VCaP (cell line): ENCODE results near the gene IL17B.

Experiments
- H3K27ac ChIP-seq: fragments of 450-650 bp; 2 replicates; pipeline ENCODE4 v1.5.1; 2017
- CTCF ChIP-seq: fragments of 450-650 bp; conservative IDR thresholded peaks from 2 replicates; pipeline ENCODE4 v1.5.1; 2017; ENCODE audit warnings: mild to moderate bottlenecking, moderate library complexity

Gene IL17B

GRCh38 chr5:149362541-149362940 is 16.6 kb downstream of the IL17B start:
- H3K27ac ChIP-seq: no peak overlapping the region
- TF ChIP-seq CTCF: no peak

- no peak for TF ChIP-seq CTCF
- no peak overlapping the region for H3K27ac ChIP-seq
These were observed 18.8 kb downstream of the IL17B start for GRCh38 chr5:149360272-149360671.

GRCh38 chr5:149358868-149359495 is 20.1 kb downstream of the IL17B start:
- no peak for TF ChIP-seq CTCF
- H3K27ac ChIP-seq: peak overlapping the region; percentile 76

- TF ChIP-seq CTCF: no peak
- peak overlapping the region; percentile 76 for H3K27ac ChIP-seq
These were observed 20.8 kb downstream of the IL17B start for GRCh38 chr5:149358294-149358651.

GRCh38 chr5:149357370-149358293 is 21.5 kb downstream of the IL17B start, which contains the start of gene PCYOX1L:
Gene PCYOX1L, plus strand, starts transcription at chr5:149358046. Its CDS starts 23 bp downstream, at chr5:149358069.
- no peak for TF ChIP-seq CTCF
- peak within 1 kb of the TSS; percentile 76 for H3K27ac ChIP-seq

GRCh38 chr5:149356391-149356790 is 22.7 kb downstream of the IL17B start:
- H3K27ac ChIP-seq: peak overlapping the region; percentile 76; the same call in 1 of the 2 replicates
- TF ChIP-seq CTCF: no peak

GRCh38 chr5:149355688-149356087 is 23.4 kb downstream of the IL17B start:
- TF ChIP-seq CTCF: no peak
- no peak overlapping the region for H3K27ac ChIP-seq
